ENCODE measurements around the gene PCARE.
"Not testable (repeated sequence)": the region's sequence is repeated elsewhere in the genome, so short reads cannot be mapped to it uniquely, and the experiment has no call there.

The PCARE gene

DNA sequence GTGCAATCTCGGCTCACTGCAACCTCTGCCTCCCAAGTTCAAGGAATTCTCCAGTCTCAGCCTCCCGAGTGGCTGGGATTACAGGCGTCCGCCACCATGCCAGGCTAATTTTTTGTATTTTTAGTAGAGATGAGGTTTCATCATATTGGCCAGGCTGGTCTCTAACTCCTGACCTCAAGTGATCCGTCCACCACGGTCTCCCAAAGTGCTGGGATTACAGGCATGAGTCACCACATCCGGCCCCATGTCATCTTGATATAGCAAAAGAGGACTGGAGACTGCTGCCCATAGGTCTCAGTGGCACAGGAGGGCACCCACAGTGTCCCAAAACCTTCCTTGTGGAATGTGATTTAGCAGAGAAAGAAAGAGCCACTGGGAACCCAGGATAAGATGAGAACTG lies 16.0 kb upstream of the PCARE start:
- not testable (repeated sequence) for DNase-seq

DNA sequence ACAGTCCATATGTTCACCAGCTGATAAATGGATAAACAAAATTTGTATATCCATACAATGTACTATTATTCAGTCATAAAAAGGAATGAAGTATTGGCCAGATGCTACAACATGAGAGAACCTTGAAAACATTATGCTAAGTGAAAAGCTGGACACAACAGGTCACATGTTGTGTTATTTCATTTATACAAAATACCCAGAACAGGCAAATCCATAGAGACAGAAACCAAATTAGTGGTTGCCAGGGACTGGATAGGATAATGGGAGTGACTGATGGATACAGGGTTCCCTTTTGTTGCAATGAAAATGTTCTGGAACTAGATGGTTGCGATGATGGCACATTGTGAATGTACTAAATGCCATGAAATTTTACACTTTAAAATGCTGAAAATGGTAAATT lies 10.2 kb upstream of the PCARE start:
- no peak for DNase-seq

DNA sequence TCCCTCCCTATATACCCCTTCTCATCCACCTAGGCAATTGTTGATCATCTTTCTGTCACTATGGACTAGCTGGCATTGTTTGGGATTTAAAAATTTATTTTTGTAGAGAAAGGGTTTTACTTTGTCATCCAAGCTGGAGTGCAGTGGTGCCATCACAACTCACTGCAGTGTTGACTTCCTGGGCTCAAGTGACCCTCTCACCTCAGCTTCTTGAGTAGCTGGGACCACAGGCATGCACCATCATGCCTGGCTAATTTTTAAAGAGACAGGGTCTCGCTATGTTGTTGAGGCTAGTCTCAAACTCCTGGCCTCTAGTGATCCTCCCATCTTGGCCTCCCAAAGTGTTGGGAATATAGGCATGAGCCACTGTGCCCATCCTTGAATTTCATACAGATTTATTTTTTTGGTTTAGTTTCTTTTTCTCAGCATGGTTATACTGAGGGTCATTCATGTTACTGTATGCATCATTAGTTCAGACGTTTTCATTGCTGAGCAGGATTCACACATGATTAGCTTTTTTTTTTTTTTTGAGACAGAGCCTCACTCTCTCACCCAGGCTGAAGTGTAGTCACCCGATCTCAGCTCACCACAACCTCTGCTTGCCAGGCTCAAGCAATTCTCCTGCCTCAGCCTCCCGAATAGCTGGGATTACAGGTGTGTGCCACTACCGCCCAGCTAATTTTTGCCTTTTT lies 8.6 kb upstream of the PCARE start:
- no peak for DNase-seq

DNA sequence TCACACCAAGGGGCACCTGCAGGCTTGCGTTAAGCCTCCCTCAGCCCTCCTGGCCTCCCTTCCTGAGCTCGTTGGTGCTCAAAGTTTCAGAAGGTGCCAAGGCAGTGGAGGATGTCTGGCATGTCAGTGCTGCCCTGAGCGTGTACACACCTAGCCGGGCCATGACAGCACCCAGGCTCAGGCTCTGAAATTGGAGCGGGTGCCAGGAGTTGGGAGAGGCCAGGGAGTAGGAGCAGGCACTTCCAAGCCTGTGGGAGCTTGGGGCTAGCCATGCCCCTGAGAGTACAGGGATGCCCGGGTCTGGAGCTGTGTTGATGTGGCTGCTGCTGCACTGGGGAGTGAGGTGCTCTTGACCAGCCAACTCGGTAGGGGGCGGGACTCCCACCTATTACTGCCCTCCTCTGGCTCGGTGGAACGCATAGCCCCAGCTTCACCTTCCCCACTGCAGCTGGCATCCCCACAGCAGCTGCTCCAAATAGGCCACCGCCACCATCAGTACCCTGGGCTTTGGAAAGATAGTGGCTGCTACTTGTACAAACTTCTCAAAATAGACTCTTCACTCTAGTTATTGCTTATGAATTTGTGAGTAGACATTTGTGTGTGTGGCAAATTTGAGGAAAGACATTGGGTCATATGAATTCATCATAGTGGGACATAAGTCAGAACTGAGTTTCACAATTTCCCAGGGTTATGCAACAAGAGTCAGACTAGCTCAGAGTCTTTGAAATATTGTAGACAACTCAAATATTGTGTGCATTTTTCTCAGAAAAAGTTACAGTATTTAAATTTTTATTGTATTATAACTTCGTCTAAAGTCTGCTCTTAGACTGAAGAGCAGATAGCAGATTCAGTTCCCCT lies 6.8 kb upstream of the PCARE start:
- DNase-seq, result no peak

DNA sequence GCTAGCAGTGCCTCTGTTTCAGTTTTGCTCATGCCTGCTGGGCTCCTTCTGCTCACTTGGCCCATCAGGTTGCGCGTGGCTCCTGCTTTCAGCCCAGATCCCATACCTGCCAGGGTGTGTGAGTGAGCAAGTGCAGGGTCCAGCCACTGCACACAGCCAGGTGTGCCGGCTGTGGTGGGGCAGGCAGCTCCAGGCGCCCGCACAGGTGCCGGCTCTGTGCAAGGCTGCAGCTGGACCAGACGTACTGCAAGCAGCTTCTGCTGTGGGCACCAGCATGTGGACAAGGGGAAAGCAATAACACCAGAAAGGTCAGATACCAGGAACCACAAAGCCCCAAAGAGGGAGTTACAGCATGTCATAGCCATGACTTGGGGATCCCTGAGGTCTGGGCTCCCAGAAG lies 5.6 kb upstream of the PCARE start:
- DNase-seq, result no peak

DNA sequence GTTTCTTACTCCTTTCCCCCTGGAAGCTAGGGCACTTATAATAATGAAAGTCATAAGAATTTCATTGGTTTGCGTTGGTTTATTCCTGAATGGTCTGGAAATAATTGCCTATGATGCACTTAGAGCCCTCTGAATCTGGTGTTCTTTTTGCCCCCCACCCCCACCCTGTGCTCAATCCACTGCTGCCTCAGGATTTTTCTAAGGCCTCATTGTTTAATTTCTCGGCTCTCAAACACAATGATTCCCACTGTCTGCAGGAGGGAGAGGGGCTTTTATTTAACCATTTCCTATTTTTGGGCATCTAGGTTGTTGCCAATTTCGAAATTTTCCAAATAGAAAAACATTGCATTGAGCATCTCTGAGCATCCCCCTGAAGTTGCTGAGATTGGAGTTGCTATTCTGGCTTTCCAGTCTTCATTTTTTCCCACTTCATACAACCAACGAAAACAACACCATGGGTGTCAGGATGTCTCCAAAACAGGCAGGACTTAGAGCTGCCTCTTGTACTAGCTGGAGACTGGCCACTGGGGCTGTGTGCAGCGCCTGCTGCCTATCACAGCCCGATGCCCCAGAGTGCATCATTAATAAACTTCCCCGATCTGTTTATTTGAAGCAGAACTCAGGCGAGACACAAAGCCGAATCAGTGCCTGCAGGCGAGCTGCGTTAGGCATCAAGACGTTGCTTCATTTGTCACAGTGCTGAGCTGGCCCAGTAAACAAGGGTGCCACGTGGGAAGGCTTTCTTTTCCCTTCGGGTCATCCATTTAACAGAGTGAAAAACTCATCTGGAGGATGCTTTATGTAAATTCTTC lies 1.8 kb upstream of the PCARE start:
- DNase-seq, result no peak

DNA sequence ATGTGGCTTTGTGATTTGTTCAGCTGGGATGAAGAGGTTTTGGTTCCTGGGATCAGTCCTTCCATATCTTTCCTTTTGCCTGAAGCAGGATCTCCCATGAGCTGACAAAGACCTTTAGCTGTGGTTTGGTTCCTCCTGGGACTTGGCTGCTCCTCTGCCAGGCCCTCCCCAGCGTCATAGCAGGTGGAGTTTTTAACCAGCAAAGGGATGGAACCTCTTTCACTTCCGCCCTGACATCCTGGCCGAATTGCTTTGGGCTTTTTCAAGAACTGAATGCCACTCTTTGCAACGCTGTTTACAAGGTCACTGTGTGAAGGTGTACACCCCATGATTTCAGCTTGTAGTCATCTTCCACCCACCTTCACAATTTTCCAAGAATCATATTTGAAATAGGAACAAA lies 390 bp downstream of the PCARE start:
- DNase-seq, result no peak

DNA sequence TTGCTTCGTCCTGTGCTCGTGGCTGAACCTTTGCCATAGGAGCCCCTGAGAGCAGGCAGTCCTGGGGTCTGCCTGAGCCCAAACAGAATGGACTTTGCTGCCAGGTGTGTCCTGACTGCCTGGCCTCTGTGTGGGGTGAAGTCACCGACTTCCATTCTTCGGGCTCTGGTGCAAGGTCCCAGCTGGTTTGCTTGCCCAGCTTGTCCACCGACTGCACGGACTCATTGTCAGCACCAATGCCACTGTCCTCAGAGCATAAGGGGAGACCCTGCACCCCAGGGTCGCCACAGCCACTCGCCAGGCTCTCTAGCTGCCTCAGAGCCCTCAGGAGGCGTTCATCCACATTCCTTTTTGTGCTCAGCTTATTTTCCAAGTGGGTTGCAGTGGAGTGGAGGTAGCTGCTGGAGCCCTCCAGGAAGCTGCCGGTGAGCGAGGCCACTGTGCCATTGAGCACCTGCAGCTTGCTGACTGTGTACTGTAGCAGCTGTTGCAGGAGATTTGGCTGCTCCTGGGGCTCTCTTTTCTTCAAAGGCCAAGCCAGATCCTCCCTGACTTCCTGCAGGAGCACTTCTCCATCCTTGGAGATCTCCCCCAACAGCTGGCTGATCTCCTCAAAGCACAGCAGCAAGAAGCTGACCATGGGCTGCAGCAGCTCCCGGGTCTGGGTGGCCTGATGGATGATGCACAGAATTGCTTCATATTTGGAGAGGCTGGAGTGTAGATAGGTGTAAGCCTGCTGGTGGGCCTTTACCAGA lies 1.2 kb downstream of the PCARE start:
- DNase-seq, result no peak

DNA sequence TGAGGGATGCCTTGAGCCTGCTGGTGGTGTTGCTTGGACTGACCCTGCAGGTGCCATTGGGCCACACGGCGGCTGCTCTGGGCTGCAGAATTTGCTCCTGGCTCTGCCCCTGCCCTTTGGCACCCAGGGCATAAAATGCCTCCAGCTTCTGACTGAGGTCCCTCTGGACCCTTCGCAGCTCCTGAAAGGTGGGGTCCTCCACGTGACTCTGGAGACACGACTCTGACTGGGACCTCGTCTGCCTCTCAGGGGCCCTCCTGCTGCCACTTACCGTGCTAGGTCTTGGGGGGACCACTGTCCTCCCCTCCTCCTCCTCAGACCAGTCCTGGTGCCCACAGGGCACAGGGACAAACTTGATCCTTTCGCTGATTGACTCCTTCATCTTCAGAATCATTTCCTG lies 2.1 kb downstream of the PCARE start:
- DNase-seq, result no peak

DNA sequence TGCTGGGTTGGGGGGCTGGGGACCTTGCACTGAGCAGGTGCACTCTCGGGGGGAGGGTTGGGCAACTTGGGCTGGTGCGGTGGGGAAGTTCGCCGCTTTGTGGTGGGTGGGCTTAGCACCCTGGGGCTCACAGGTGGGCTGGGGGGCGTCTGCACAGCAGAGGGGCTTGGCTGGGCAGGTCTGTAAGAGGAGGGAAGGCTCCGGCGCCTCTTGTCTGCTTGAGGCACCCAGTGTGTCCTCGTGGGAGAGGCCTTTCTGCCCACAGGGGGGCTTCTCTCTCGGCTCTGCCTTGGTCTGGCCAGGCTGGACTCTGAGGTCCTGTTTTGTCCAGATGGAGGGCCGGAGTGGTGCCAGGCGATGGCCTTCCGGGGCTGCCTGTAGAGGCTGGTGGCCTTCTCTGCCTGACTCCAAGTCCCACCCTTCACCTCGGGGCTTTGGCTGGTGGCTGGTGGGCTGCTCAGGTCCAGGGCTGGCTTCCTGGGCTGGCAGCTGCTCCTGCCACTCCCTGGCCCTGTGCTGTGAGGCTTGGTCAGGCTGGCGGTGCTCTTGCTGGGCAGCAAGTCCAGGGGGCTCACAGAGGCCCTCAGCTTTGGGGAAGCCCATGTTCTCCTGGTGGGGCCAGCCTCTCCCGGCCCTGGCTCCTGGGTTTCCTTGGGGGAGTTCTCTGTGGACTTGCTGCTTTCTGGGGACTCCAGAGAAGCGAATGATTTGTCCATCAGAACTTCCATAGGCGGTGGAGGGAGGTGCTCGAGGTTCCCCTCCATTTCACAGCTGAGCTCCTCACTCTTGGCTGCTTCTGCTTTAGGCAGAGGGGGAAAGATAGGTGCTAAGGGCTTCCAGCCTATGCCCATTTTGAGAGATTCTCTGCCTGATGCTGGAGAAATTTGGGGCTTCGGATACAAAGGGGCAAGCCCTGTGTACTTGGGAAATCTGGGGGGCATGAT lies 3.0 kb downstream of the PCARE start:
- DNase-seq, result no peak

DNA sequence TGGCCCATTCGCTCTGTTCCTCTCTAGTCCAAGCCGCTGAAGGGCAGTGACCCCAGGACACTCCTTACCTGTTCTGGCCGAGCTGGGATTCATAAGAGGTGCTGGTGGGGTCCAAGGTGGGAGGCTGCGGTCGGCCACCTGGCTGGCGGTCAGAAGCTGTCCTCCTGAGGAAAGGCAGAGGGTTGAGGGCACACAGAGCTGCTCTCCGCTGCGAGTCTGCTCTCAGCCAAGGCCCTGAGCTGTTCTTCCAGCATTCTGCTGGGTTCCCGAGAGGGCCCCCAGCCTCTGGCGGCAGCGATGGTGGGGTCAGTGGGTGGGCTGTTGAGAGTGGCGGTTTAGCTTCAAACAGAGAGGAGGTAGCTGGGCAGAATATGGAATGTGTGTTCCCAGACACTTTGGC lies 3.8 kb downstream of the PCARE start:
- DNase-seq, result no peak

DNA sequence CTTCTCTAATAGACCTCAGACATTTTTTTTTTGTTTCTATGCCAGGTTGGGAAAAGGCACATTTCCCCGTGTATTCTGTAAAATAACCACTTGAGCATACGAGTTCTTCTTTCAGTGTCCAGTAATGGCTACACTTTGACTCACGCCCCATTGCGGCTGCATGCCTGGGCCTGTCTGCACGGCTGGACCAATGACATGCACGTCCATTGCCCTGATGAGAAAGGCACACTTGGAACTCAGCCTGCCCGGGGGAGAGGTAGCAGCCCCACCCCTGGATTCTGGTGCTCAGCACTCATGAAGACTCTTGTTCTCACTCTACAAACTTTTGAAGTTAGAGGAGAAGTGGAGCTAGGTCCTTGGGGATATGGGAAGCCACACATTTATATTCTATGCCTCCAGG lies 5.8 kb downstream of the PCARE start:
- DNase-seq, result no peak

DNA sequence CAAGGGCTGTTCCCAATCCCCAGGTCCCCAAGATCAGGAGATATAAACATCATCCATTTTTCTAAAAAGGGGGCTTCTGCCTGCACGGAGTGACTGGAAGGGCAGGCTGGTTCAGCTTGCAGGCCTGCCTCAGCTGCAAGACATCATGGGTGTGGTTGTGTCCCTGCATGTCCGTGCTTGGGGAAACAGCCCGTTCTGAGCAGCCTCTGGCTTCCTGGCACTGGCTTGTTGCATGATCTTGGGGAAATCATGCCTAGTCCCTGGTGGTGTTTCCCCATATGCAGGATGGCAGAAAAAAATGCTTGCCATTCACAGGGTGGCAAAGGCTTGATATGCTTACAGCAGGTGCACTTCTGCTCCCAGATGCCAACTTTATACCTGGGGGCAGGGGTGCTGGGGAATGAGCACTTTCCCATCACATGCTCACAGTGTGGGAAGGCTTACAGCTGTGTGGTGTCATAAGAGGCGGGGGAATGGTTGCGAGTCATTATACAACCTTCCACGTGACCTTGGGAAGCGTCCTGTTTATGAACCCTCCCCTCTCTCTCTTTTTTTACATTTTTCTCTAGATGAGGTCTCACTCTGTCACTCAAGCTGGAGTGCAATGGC lies 7.2 kb downstream of the PCARE start:
- DNase-seq, result no peak

DNA sequence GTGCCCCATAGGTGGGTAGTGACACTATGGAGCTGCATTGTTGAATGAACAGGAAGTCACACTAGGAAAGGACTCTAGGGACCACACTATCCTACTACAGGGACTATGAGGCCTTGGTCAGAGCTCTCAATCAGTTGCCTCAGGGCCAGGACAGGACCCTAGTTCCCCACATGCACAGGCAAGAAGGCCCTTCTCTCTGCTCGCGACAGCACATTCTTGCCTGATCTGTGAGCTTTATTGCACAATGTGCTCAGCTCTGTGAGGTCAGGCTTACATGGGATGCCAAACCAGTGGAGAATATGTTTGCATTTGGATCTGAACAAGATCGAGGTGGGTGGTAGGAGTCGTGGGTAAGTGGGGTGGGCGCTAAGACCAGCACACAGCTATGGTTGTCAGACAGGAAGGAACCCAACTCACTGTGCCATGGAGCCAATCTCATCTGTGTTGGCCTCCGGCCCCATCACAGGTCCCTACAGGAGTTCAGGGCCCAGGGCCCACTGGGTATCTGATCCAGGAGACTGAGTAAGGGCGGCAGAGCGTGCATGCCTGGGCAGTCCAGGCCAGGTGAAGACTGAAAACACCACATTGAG lies 8.0 kb downstream of the PCARE start:
- DNase-seq, result no peak

DNA sequence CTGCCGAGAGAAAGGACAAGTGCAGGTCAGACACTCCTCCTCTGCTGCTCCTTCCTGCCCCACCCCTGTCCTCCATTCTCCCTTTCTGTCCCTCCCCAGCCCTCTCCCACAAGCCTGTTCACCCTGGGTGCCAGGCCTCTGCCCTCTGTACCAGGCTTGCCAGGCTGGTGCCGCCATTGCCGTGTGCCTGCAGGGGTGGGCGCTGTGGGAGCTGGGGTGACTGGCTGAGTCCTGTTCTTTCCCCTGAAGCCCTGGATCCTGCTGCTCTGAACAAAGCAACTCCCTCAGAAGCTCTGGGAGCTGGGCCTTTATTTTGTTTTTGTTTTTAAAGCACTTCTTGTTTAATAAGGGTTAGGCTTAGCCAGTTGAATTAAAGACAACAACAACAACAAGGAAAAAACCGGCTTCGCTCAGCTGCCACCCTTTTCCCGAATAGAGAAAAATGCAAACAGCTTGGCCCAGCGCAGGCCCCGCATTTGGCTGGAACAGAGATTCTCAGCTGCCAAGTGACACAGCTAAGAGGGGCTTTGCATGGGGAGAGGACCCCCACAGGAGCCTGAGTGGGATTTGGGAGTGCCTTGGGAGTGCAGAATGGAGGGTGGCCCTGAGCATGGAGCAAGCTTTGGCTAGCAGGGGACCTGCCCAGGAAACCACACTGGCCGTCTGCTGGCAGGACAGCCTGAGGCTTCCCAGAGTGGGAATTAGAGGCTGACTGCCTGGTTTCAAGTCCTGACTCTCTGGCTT lies 9.1 kb downstream of the PCARE start:
- DNase-seq, result no peak

DNA sequence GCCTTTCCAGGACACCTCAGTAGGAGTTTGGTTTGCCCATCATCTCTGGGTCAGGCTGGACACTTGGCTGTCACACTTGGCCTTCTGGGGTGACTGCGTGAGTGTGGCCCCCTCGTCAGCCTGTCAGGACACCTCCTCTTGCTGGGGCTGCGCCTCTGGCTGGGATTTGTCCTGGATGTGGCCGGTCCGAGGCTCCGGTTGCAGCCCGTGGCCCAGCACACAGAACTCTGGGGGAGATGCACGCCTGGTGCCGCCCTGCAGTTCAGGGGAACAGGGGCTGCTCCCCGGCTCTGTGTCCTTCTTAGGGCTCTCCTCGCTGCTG lies 9.6 kb downstream of the PCARE start:
- no peak for DNase-seq

DNA sequence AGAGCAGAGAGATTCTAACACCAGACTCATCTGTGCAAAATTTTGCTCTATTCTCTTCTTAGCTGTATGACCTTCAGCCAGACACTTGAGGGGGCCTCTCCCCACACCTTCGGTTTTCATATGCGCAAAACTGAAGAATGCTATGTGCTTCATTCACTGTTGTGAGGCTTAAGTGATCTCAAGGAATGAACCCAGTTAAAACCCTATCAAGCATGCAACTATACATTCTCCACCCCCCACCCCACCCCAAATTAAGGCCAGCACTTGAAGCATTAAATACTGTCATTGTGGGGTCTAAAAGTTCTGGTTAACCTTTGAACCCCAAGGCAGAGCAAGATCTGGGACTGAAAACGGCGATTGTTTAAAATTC lies 10.0 kb downstream of the PCARE start:
- no peak for DNase-seq

DNA sequence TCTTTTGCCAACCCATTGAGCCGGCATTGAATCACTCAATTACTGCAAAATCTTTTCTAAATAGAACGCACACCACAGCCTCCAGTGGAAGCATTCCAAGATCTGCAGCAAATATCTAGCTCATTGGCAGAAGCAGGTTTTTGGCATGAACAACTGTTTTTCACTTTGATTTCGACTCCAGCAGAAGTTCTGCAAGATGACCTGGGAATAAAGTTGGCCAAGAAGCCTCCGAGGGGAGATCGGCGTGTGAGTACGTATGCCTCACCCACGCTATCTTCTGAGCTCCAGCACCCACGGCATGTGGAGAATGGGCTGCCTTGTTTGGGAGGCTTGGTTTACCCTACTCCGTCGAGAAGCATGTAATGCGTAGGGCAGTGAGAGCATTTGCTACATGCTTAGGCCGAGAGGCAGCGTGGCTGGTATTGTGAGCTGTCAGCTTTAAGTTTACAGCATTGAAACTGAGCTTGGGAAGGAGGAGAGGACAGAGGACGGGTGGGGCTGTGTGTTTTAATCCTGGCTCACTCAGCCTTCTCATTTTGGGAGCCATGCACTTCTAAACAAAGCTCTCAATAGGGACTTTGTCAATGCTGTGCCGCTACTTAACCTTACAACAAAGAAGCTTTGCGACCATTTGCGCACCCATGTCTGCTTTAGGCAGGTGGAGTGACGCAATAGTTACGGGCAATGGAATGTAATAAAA lies 10.5 kb downstream of the PCARE start:
- no peak for DNase-seq

DNA sequence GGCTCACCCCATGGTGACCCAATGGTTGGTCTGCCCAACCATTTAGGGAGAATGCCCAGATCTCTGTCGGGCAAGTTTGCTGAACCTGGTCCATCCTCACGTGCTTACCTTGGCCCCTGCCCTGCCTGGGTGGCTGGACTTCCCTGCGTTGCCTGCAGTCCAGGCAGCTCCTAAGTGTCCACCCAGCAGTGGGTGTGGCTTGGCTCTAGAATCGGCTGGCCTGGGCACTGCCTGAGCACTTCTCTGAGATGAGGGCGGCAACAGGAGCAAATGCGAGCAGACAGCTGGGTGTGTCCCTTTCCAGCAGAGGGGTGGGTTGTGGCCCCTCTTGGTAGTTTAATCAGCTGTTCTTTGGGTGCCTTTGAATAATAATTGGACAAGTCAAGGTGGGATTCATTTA lies 11.3 kb downstream of the PCARE start:
- DNase-seq, result no peak

DNA sequence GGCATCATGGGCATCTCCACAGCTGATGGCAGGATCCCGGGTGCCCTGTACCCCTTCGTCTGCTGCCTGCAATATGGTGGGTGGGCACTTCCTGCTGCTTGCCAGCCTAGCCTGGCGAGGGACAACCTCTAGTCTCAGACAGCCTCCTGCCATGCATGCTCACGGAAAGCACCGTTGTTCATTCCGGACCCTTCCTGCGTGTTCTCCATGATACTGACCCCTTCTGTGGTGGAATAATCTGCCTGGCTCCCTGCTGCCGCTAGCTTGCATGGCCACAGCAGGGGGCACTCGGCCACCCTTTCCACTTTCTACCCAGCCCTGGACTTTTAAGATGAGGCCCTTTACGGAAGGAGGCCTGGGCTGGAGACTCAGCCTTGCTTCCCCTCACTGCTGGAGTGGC lies 12.0 kb downstream of the PCARE start:
- DNase-seq, result no peak
